ENCODE data around the gene ATXN7L2.

DNA sequence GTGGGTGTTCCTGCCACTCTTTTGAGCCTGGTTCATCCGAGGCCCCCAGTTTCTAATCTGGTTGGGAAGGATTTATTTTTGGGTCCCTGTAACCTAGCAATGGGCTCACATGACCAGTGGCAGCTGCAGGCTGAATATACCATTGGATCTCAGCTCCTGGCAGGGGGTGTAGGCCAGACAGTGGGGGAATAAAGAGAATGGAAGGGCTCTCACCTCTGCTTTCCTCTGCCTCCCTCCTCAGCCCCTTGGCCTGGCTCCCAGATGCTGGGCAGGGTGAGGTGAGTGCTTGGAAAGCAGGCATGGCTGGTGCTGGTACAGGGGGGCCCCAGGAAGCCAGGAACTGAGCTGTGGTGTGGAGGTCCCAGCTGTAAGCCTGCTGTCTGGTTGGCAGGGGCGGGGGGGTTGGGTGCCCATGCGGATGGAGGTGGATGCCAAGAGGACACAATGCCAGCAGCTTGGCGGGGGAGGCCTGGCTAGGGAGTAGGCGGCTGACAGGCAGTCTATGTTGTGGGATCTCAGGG, 52.3 kb downstream of the ATXN7L2 start:
- TF ChIP-seq, protein P1, sequence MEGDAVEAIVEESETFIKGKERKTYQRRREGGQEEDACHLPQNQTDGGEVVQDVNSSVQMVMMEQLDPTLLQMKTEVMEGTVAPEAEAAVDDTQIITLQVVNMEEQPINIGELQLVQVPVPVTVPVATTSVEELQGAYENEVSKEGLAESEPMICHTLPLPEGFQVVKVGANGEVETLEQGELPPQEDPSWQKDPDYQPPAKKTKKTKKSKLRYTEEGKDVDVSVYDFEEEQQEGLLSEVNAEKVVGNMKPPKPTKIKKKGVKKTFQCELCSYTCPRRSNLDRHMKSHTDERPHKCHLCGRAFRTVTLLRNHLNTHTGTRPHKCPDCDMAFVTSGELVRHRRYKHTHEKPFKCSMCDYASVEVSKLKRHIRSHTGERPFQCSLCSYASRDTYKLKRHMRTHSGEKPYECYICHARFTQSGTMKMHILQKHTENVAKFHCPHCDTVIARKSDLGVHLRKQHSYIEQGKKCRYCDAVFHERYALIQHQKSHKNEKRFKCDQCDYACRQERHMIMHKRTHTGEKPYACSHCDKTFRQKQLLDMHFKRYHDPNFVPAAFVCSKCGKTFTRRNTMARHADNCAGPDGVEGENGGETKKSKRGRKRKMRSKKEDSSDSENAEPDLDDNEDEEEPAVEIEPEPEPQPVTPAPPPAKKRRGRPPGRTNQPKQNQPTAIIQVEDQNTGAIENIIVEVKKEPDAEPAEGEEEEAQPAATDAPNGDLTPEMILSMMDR (IDR thresholded peaks at IDR 0.05; ENCODE audit: low read length): no peak
- no peak for TF ChIP-seq EZH2phosphoT487 (IDR thresholded peaks at IDR 0.05; ENCODE audit: low read length)
- TF ChIP-seq EZH2 (optimal IDR thresholded peaks at IDR 0.05; ENCODE audit: low read depth, low read length): no peak

Measured in MM.1S (cell line).